HepG2 (cell line): ENCODE results near the gene CLRN2. TPM values are rescaled to one million over a fixed set of nuclear protein-coding genes. Genes with fewer than 3 reads are reported as not detected.

Source experiments
- BRF2 ChIP-seq: sonication (generic); formaldehyde crosslinking; IDR thresholded peaks from 2 replicates; pipeline ENCODE4 v1.8.1; 2022; ENCODE audit warnings: mild to moderate bottlenecking, missing genetic modification reagents
- CHD2 ChIP-seq: IDR thresholded peaks from 2 replicates; pipeline ENCODE4 v1.6.1; 2011; ENCODE audit warnings: low read depth, low read length, improper control_type of control experiment
- JUND ChIP-seq: sonication (generic); formaldehyde crosslinking; IDR thresholded peaks from 2 replicates; pipeline ENCODE4 v1.8.0; 2022; ENCODE audit warnings: mild to moderate bottlenecking, missing genetic modification reagents
- KLF16 ChIP-seq, 2 experiments: sonication (generic) in 1 of 2; formaldehyde crosslinking in 1 of 2; IDR thresholded peaks; 2 replicates each; pipeline versions ENCODE4 v1.6.1 to v1.8.0; 2016 to 2023; ENCODE audit warnings: missing genetic modification reagents in 2 of 2, missing compliant biosample characterization in 1 of 2
- MATR3 ChIP-seq: sonication (generic); formaldehyde crosslinking; IDR thresholded peaks from 2 replicates; pipeline ENCODE4 v1.4.0; 2020; ENCODE audit warnings: missing genetic modification reagents
- MED1 ChIP-seq: sonication (generic); formaldehyde crosslinking; IDR thresholded peaks from 2 replicates; pipeline ENCODE4 v1.4.0; 2020; ENCODE audit warnings: missing genetic modification reagents
- NFE2 ChIP-seq: sonication (generic); formaldehyde crosslinking; IDR thresholded peaks from 2 replicates; pipeline ENCODE4 v1.4.0; 2020; ENCODE audit warnings: missing genetic modification reagents
- POGZ ChIP-seq: sonication (generic); formaldehyde crosslinking; IDR thresholded peaks from 2 replicates; pipeline ENCODE4 v1.4.0; 2020; ENCODE audit warnings: mild to moderate bottlenecking, missing genetic modification reagents
- RFX1 ChIP-seq: fragments of 450-650 bp; IDR thresholded peaks from 2 replicates; pipeline ENCODE4 v1.6.1; 2017
- RFX5 ChIP-seq: IDR thresholded peaks from 2 replicates; pipeline ENCODE4 v1.6.1; 2011; ENCODE audit warnings: low read depth, low read length, improper control_type of control experiment
- RXRB ChIP-seq: IDR thresholded peaks from 2 replicates; pipeline ENCODE4 v1.6.1; 2016; ENCODE audit warnings: borderline replicate concordance, missing genetic modification reagents, missing compliant biosample characterization
- TAF15 ChIP-seq: fragments of 200-400 bp; formaldehyde crosslinking; IDR thresholded peaks from one replicate; pipeline ENCODE4 v1.6.1; 2018; ENCODE audit warnings: mild to moderate bottlenecking, low read depth, low read length; ENCODE audit not compliant: poor library complexity, severe bottlenecking
- ZBTB38 ChIP-seq: sonication (generic); formaldehyde crosslinking; IDR thresholded peaks from 2 replicates; pipeline ENCODE4 v1.5.1; 2020; ENCODE audit warnings: mild to moderate bottlenecking, missing genetic modification reagents
- ZBTB7A ChIP-seq: sonication (generic); formaldehyde crosslinking; IDR thresholded peaks from 2 replicates; pipeline ENCODE4 v1.8.0; 2022; ENCODE audit warnings: mild to moderate bottlenecking, missing genetic modification reagents
- ZFP36L2 ChIP-seq: sonication (generic); formaldehyde crosslinking; IDR thresholded peaks from 2 replicates; pipeline ENCODE4 v1.4.0; 2020; ENCODE audit warnings: missing genetic modification reagents
- ZNF672 ChIP-seq: sonication (generic); formaldehyde crosslinking; IDR thresholded peaks from 2 replicates; pipeline ENCODE4 v1.8.1; 2022; ENCODE audit warnings: missing genetic modification reagents
- ZNF678 ChIP-seq: sonication (generic); formaldehyde crosslinking; IDR thresholded peaks from 2 replicates; pipeline ENCODE4 v1.4.0; 2020; ENCODE audit warnings: mild to moderate bottlenecking, missing genetic modification reagents
- polyA plus RNA-seq, 8 experiments: library from polyadenylated mRNA; depleted of rRNA in 3 of 8; stranded (reverse) in 7 of 8; unstranded in 1 of 8; fragments of >200 nt; fragmentation: Illumina TruSeq in 4 of 8; extraction: Trizol in 4 of 8; gene quantifications; 2 replicates each; pipeline versions ENCODE4 v1.2.1 to v1.2.3, GENCODE V29; 2011 to 2016; ENCODE audit warnings: low read depth in 4 of 8, missing spikeins in 1 of 8, mixed read lengths in 1 of 8; ENCODE audit not compliant: insufficient read depth in 1 of 8
- total RNA-seq, 5 experiments: library from RNA; depleted of rRNA; stranded (reverse); fragments of >200 nt; fragmentation: Illumina TruSeq; extraction: Trizol; gene quantifications; 2 replicates each; pipeline ENCODE4 v1.2.3, GENCODE V29; 2016; ENCODE audit warnings: low read depth in 1 of 5
- TF ChIP-seq, protein P1 (sequence below): sonication (generic); formaldehyde crosslinking; IDR thresholded peaks from 2 replicates; pipeline ENCODE4 v1.4.0; 2020; ENCODE audit warnings: missing genetic modification reagents
- TF ChIP-seq, protein P2 (sequence below), 2 experiments: fragments of 450-650 bp in 1 of 2; sonication (generic) in 1 of 2; formaldehyde crosslinking; IDR thresholded peaks; 2 replicates each; pipeline versions ENCODE4 v1.5.0 to v1.8.0; 2020 to 2022; ENCODE audit warnings: mild to moderate bottlenecking in 1 of 2, missing genetic modification reagents in 1 of 2
- TF ChIP-seq, protein P3 (sequence below): IDR thresholded peaks from 2 replicates; pipeline ENCODE4 v1.6.1; 2016; ENCODE audit warnings: low read depth
- TF ChIP-seq, protein P4 (sequence below): sonication (generic); formaldehyde crosslinking; IDR thresholded peaks from 2 replicates; pipeline ENCODE4 v1.4.0; 2020; ENCODE audit warnings: mild to moderate bottlenecking, missing genetic modification reagents
- TF ChIP-seq, protein P5 (sequence below): sonication (generic); formaldehyde crosslinking; IDR thresholded peaks from 2 replicates; pipeline ENCODE4 v1.8.0; 2022; ENCODE audit warnings: mild to moderate bottlenecking, missing genetic modification reagents, moderate library complexity
- TF ChIP-seq, protein P6 (sequence below): sonication (generic); formaldehyde crosslinking; IDR thresholded peaks from 2 replicates; pipeline ENCODE4 v1.4.0; 2020; ENCODE audit warnings: missing genetic modification reagents, borderline replicate concordance

CLRN2 gene
- total and polyA plus RNA-seq, 2 of the 13 experiments (the other 11 are each of a cell fraction or from before 2014, with no cell fraction given), result not detected

DNA sequence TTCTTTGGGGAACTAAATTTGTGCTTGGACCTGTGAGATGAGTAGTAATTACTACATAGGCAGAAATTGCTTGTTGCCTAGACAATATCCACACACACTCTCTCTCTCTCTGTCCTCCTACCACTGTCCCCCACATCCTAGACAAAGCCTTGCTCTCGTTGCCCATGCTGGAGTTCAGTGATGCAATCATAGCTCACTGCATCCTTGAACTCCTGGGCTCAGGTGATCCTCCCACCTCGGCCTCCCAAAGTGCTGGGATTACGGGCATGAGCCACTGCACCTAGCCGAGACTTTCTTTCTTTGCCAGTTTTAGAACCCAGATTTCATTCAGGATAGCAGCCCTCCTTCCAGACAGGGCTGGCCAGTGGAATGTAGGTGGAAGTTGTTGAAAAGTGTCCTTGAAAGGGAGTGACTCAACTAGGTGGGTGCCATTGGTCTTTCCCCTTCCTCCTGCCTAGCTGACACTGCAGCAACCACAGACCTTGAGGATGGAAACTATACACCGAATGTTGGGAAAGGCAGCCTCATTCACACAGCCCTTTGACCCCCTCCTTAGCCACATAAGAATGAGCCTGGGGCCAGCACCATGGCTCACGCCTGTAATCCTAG lies 45.2 kb downstream of the CLRN2 start (continued):
- TF ChIP-seq, protein P1, sequence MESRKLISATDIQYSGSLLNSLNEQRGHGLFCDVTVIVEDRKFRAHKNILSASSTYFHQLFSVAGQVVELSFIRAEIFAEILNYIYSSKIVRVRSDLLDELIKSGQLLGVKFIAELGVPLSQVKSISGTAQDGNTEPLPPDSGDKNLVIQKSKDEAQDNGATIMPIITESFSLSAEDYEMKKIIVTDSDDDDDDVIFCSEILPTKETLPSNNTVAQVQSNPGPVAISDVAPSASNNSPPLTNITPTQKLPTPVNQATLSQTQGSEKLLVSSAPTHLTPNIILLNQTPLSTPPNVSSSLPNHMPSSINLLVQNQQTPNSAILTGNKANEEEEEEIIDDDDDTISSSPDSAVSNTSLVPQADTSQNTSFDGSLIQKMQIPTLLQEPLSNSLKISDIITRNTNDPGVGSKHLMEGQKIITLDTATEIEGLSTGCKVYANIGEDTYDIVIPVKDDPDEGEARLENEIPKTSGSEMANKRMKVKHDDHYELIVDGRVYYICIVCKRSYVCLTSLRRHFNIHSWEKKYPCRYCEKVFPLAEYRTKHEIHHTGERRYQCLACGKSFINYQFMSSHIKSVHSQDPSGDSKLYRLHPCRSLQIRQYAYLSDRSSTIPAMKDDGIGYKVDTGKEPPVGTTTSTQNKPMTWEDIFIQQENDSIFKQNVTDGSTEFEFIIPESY (CRISPR knock-in tag), result no peak
- TF ChIP-seq BRF2 (CRISPR knock-in tag), result no peak
- 0 out of 4 replicates have a peak, but pooled peaks of 1 of the 2 experiments have one; percentile 42 for TF ChIP-seq KLF16 (CRISPR knock-in tag; IDR thresholded peaks at IDR 0.05)
- TF ChIP-seq RFX1, result peak; percentile 47
- no peak for TF ChIP-seq MATR3
- TF ChIP-seq JUND, result peak; percentile 38; the same call in 1 of the 2 replicates
- TF ChIP-seq NFE2 (CRISPR knock-in tag), result no peak
- TF ChIP-seq ZNF672, result no peak
- TF ChIP-seq, protein P2, sequence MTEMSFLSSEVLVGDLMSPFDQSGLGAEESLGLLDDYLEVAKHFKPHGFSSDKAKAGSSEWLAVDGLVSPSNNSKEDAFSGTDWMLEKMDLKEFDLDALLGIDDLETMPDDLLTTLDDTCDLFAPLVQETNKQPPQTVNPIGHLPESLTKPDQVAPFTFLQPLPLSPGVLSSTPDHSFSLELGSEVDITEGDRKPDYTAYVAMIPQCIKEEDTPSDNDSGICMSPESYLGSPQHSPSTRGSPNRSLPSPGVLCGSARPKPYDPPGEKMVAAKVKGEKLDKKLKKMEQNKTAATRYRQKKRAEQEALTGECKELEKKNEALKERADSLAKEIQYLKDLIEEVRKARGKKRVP (CRISPR knock-in tag; IDR thresholded peaks at IDR 0.05), result peak in 1 of 2 experiments; percentile 67; a peak in 2 of 4 replicates
- no peak for TF ChIP-seq RFX5
- TF ChIP-seq ZBTB7A (CRISPR knock-in tag), result 0 out of 2 replicates have a peak, but pooled peaks have one; percentile 22
- TF ChIP-seq, protein P3, sequence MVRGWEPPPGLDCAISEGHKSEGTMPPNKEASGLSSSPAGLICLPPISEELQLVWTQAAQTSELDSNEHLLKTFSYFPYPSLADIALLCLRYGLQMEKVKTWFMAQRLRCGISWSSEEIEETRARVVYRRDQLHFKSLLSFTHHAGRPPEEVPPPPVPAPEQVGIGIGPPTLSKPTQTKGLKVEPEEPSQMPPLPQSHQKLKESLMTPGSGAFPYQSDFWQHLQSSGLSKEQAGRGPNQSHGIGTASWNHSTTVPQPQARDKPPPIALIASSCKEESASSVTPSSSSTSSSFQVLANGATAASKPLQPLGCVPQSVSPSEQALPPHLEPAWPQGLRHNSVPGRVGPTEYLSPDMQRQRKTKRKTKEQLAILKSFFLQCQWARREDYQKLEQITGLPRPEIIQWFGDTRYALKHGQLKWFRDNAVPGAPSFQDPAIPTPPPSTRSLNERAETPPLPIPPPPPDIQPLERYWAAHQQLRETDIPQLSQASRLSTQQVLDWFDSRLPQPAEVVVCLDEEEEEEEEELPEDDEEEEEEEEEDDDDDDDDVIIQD (CRISPR knock-in tag), result no peak
- TF ChIP-seq, protein P4, sequence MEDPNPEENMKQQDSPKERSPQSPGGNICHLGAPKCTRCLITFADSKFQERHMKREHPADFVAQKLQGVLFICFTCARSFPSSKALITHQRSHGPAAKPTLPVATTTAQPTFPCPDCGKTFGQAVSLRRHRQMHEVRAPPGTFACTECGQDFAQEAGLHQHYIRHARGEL, result no peak
- no peak for TF ChIP-seq ZFP36L2
- TF ChIP-seq ZBTB38 (CRISPR knock-in tag), result no peak
- TF ChIP-seq, protein P5, sequence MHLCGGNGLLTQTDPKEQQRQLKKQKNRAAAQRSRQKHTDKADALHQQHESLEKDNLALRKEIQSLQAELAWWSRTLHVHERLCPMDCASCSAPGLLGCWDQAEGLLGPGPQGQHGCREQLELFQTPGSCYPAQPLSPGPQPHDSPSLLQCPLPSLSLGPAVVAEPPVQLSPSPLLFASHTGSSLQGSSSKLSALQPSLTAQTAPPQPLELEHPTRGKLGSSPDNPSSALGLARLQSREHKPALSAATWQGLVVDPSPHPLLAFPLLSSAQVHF, result no peak
- TF ChIP-seq POGZ (CRISPR knock-in tag), result 0 out of 2 replicates have a peak, but pooled peaks have one; percentile 27
- TF ChIP-seq MED1 (CRISPR knock-in tag), result no peak
- TF ChIP-seq ZNF678 (CRISPR knock-in tag), result no peak
- no peak for TF ChIP-seq TAF15
- TF ChIP-seq, protein P6, sequence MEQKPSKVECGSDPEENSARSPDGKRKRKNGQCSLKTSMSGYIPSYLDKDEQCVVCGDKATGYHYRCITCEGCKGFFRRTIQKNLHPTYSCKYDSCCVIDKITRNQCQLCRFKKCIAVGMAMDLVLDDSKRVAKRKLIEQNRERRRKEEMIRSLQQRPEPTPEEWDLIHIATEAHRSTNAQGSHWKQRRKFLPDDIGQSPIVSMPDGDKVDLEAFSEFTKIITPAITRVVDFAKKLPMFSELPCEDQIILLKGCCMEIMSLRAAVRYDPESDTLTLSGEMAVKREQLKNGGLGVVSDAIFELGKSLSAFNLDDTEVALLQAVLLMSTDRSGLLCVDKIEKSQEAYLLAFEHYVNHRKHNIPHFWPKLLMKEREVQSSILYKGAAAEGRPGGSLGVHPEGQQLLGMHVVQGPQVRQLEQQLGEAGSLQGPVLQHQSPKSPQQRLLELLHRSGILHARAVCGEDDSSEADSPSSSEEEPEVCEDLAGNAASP (CRISPR knock-in tag), result peak; percentile 24; the same call in 1 of the 2 replicates
- TF ChIP-seq RXRB (CRISPR knock-in tag), result peak; percentile 50
- TF ChIP-seq CHD2, result no peak
